ENCODE measurements around the gene ITGA2B.
"Not testable (repeated sequence)": the region's sequence is repeated elsewhere in the genome, so short reads cannot be mapped to it uniquely, and the experiment has no call there.

ITGA2B gene

GRCh38 chr17:44329516-44329915 is 59.9 kb downstream of the ITGA2B start:
- not testable (repeated sequence) for DNase-seq

- DNase-seq, result no peak
Observed at GRCh38 chr17:44327715-44328449, 61.6 kb downstream of the ITGA2B start.

DNA sequence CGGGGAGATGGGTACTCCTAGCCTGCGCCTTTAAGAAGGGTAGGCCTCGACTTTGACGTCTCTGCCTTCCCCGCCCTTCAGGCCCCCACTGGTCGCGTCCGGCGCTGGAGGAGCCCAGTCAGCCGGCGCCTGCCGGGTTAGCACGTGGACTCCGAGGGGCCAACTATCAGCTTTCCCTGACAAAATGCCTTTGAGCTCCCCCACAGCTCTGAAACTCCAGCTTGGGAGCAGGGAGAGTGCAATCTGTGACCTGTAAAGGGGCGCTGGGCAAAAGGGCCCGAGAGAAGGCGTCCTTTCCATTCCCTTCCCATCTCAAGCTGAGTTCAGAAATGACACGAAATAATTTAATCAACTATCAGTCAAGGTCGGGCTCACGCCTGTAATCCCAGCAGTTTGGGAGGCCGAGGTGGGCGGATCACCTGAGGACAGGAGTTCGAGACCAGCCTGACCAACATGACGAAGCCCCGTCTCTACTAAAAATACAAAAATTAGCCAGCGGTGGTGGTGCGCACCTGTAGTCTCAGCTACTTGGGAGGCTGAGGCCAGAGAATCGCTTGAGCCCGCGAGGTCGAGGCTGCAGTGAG is 62.5 kb downstream of the ITGA2B start:
- peak; percentile 95 for DNase-seq

GRCh38 chr17:44324571-44325275 is 64.7 kb downstream of the ITGA2B start, which contains the start of gene SLC25A39:
Gene SLC25A39 (minus strand): TSS chr17:44324823. CDS start chr17:44323562, 1,261 bp downstream.
- DNase-seq, result peak; percentile 97

DNA sequence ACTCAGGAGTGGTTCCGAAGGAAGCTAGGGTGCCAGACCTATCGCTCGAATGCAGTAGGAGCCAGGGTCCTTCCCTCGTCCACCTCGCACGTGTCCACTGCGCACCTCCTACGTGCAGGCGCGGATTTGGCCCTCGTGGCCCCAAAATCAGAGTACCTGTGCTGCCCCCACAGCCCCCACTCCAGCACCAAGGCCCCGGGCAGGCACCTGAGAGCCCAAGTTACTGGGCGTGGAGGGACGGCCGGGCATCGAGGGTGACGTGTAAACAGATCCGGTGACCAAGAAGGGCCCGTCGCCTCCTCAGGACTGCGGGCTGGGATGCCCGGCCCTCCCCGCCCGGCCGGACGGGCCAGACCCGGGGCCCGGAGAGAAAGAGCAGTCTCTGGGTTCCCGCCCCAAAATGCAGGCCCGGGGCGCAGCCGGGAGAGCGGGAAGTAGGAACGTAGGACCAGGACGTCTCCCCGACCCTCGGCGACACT is 65.3 kb downstream of the ITGA2B start:
- peak; percentile 26 for DNase-seq

DNA sequence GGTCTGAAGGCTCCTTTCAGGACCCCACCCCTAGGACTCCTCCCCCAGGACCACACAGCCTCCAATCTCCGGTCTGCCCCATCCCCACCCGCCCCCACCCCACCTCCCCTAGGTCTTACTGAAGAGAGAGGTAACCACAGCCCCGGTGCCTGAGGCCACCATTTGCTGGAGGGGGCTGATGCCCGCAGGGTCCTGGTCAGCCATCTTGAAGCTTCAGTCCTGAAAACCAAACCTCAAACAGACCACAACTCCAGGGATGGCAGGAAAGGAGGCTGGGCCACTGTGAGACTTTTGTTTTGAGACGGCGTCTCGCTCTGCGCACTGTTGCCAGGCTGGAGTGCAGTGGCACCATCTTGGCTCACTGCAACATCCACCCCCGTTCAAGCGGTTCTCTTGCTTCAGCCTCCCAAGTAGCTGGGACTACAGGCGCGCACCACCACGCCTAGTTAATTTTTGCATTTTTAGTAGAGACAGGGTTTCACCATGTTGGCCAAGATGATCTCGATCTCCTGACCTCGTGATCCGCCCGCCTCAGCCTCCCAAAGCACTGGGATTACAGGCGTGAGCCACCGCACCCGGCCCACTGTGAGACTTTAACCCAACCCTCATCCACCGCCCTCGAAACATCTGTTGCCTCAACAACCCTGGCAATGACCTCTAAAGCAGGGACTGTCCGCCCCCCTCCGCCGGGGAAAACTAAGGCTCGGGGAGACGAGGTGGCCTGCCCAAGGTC is 65.9 kb downstream of the ITGA2B start:
- DNase-seq, result no peak

- no peak for DNase-seq
Observed at GRCh38 chr17:44322236-44322895, 67.1 kb downstream of the ITGA2B start.

Measured in activated CD4-positive, alpha-beta T cell treated with anti-CD3 and anti-CD28 coated beads, Interleukin-2, Interleukin-6, amounts not matched to agents 100 ng/mL and 50 ng/mL, durations not matched to agents 16 hours and 8 hours (primary cell).